Effector CD8-positive, alpha-beta T cell (primary cell): ENCODE data around the gene FAM168A.
A peak's percentile ranks its signal among the peaks of the same experiment; 100 is the strongest.

ENCODE experiments used
- DNase-seq: peaks from one replicate; lab custom pipeline; 2025; lab: John Stamatoyannopoulos, UW

FAM168A gene

GRCh38 chr11:73367482-73368024 lies 230.4 kb downstream of the FAM168A start:
- DNase-seq, result no peak

- no peak for DNase-seq
Observed at GRCh38 chr11:73366953-73367352, 231.0 kb downstream of the FAM168A start.

DNA sequence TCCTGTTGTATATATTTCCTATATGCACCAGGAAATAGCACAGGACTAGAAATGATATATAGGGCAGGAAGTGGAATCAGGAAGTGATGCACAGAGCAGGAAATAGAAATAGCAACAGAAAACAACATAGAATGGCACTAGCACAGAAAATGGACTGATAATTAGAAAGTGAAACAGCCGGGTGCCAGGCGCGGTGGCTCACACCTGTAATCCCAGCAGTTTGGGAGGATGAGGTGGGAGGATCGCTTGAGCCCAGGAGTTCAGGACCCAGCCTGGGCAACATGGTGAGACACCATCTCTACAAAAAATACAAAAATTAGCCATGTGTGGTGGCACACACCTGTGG lies 231.7 kb downstream of the FAM168A start:
- no peak for DNase-seq

DNA sequence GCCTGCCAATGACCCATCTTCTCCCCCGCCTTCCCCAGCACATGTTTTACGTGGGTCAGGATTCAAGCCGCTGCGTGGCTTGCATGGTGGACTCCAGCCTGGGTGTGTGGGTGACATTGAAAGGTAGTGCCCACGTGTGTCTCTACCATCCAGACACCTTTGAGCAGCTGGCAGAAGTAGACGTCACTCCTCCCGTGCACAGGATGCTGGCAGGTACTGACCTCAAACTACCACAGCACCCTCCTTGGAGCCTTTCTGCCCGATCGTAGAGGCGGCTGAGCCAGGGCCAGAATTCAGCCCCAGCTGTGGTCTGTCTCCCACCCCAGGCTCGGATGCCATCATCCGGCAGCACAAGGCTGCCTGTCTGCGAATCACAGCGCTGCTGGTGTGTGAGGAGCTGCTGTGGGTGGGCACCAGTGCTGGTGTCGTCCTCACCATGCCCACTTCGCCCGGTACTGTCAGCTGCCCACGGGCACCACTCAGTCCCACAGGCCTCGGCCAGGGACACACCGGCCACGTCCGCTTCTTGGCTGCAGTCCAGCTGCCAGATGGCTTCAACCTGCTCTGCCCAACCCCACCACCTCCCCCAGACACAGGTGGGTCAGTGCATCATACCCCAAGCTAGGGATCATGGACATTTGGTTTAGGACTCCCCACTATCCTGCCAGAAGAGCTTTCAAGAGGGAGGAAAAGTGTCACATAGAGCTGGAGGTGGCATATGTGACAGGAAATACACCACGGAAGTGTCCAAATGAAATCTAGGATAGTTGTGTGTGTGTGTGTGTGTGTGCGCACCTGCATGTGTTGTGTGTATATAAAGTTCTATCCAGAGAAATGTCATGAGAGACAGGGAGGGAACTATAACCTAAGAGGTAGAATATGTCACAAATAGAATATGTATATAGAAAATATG lies 232.3 kb downstream of the FAM168A start:
- DNase-seq, result no peak

DNA sequence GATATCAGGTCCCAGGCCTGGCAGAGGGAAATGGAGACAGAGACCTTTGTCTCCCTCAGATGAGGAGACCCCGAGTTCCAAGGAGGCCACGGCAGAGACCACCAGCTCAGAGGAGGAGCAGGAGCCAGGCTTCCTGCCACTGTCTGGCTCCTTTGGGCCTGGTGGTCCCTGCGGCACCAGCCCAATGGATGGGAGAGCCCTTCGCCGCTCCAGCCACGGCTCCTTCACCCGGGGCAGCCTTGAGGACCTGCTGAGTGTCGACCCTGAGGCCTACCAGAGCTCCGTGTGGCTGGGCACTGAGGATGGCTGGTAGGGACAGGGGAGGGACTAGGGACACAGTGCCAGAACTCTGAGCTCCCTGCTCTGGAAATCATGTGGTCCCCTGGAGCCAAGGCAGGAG lies 234.8 kb downstream of the FAM168A start:
- no peak for DNase-seq

DNA sequence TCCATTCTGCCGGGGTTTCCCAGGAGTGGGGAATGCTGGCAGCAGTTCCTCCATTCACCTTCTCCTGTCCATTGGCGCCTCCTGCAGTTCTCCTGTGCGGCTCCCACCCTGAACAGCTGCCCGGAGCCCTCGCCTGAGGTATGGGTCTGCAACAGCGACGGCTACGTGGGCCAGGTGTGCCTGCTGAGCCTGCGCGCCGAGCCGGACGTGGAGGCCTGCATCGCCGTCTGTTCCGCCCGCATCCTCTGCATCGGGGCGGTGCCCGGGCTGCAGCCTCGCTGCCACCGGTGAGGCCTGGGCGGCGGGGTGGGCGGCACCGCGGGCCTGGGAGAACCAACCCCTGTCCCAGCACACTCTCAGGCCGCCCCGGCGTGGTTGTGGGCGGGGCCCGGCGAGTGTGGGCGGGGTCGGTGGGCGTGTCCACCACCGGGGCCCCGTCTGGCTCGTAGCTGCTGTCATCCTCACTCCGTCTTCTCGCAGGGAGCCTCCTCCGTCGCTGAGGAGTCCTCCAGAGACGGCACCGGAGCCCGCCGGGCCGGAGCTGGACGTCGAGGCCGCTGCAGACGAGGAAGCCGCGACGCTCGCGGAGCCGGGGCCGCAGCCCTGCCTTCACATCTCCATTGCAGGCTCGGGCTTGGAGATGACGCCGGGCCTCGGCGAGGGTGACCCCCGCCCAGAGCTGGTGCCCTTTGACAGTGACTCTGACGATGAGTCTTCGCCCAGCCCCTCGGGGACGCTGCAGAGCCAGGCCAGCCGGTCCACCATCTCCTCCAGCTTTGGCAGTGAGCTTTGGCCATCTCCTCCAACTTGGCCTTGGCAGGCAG lies 235.7 kb downstream of the FAM168A start:
- no peak for DNase-seq

- no peak for DNase-seq
Observed at GRCh38 chr11:73360743-73361369, 237.1 kb downstream of the FAM168A start.

DNA sequence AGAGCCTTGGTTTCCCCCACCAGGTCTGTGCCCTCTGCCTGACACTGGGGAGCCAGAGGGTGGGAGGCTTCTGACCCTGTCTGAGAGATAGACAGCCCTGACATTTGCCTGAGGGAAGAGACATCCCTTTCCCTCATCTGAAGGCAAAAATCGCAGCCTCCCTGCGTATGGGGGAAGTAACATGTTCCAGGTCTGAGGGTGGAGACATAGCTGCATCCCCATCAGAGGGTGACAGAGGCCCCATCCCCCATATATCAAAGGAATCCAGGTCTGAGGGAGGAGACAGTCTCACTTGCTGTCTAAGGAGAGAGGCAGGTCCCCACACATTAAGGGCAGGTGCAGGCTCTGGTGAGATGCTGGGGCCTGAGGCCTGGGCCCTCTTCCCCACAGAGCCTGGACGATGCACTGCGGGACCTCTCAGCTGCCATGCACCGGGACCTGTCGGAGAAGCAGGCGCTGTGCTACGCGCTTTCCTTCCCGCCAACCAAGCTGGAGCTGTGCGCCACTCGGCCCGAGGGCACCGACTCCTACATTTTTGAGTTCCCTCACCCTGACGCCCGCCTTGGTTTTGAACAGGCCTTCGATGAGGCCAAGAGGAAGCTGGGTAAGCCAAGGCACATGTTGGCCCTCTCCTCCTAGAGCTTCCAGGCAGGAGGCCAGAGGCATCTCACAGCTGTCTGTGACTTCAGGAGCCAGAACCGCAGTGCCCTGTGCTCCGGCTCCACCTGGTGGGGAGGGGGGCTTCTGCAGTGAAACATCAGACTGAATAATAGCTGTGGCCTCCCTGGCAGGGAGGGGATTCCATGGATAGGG lies 237.8 kb downstream of the FAM168A start:
- peak; percentile 7 for DNase-seq

DNA sequence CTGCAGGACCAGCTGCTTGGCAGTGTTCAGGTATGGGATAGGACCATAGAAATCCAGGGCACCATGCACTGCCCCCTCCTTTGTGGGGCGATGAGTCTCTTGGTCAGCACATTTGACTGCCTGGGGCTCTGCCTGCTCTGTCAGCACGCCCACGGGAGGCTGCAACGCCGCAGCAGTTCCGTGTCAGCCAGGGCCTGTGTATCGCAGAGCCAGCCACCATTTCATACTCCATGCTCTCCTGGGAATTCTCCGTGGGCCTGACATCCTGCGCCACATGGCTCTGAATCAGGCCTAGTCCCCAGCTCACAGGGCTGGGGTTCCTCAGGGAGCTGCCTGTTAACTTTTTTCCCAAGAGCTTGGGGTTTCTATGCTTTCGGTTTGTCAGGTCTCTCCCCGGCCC lies 238.6 kb downstream of the FAM168A start:
- DNase-seq, result no peak

DNA sequence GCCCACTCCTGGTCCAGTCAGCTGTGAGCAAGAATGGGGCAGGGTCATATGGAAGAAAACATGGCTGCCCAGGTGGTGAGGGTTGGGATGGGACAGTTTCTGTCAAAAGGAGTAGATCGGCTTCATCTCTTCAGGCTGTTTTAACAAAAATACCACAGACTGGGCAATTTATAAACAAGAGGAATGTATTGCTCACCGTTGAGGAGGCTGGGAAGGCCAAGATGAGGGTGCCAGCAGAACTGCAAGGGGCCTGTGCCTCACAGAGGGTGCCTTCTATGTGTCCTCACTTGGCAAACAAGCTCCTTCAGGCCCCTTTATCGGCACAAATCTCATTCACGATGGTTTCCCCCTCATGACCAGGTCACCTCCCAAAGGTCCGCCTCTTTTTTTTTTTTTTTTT lies 239.8 kb downstream of the FAM168A start:
- DNase-seq, result no peak

DNA sequence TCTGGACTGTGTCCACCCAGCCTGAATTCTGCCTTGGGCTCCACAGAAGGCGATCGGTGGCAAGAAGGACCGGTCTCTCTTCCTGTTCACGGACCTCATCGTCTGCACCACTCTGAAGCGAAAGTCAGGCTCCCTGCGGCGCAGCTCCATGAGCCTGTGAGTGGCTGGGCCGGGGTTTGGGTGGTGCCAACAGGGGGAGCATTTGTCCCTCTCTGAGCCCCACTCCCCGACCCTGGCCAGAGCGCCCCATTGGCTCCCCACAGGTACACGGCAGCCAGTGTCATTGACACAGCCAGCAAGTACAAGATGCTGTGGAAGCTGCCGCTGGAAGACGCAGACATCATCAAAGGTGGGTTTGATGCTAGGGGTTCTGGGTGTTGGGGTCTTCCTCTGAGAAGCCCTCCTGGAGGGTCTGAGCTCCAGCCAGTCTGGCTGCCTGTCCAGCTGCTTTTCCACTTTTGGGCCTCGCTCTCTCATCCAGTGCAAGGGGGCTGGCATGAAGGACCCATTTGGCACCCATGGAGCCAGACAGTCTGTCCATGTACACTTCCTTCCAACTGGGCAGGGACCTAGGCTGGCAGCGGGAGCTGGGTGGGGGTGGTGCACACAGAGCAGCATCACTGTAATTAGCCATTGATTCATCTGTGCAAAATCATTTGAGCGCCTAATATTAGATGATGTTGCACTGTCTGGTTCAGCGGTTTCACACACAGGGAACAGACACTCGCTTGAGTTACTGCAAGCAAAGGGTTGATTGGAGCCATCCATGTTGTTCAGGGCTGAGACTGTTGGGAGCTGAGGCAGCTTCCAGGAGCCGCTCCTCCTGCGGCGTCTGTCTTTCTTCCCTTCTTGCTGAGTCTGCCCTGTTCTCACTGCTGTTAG lies 240.7 kb downstream of the FAM168A start:
- DNase-seq, result no peak

GRCh38 chr11:73355109-73355508 lies 242.8 kb downstream of the FAM168A start:
- no peak for DNase-seq

GRCh38 chr11:73353422-73353821 lies 244.5 kb downstream of the FAM168A start:
- DNase-seq, result no peak

- peak; percentile 33 for DNase-seq
Observed at GRCh38 chr11:73350908-73351636, 246.8 kb downstream of the FAM168A start.
